Thyroid gland (tissue), 4 donors: ENCODE results near the gene ZNF490.

ENCODE experiments used
- POLR2A ChIP-seq, 2 donors: fragments of 450-650 bp; IDR thresholded peaks; one replicate each; pipeline ENCODE4 v1.6.1; 2017; ENCODE audit warnings: antibody characterized with exemption in 2 of 2, mild to moderate bottlenecking in 2 of 2, moderate library complexity in 1 of 2
- TF ChIP-seq, protein P1 (sequence below), 6 experiments: fragments of 200-600 bp in 3 of 6; fragments of 450-650 bp in 3 of 6; sonication (generic) in 3 of 6; IDR thresholded peaks; one replicate each; pipeline ENCODE4 v1.5.1; 2016 to 2019; ENCODE audit warnings: antibody characterized with exemption in 6 of 6, mild to moderate bottlenecking in 2 of 6, inconsistent platforms in 1 of 6, moderate library complexity in 1 of 6

DNA sequence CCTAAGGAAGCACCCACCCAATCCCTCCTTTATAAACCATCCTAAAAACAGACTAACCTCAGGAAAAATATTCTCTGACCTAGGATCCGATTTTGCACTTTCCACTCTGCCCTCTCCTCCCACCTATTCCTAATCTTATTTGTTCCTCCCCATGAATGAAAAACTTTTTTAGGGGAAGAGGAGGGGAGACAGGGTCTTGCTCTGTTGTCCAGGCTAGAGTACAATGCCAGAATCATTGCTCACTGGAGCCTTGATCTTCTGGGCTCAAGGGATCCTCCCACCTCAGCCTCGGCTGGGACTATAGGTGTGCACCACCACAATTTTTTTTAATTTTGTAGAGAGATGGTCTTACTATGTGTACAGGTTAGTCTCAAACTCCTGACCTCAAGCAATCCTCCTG lies 63.7 kb downstream of the ZNF490 start:
- TF ChIP-seq, protein P1, sequence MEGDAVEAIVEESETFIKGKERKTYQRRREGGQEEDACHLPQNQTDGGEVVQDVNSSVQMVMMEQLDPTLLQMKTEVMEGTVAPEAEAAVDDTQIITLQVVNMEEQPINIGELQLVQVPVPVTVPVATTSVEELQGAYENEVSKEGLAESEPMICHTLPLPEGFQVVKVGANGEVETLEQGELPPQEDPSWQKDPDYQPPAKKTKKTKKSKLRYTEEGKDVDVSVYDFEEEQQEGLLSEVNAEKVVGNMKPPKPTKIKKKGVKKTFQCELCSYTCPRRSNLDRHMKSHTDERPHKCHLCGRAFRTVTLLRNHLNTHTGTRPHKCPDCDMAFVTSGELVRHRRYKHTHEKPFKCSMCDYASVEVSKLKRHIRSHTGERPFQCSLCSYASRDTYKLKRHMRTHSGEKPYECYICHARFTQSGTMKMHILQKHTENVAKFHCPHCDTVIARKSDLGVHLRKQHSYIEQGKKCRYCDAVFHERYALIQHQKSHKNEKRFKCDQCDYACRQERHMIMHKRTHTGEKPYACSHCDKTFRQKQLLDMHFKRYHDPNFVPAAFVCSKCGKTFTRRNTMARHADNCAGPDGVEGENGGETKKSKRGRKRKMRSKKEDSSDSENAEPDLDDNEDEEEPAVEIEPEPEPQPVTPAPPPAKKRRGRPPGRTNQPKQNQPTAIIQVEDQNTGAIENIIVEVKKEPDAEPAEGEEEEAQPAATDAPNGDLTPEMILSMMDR (IDR thresholded peaks at IDR 0.05), result no peak
- no peak for TF ChIP-seq POLR2A (IDR thresholded peaks at IDR 0.05)
